HG02610 (cell line): Measurements from ENCODE around the gene METTL21A.

ENCODE experiments used
- ATAC-seq: cut with Tn5 transposase; IDR thresholded peaks from one replicate; pipeline ENCODE4 v1.9.1; 2021; ENCODE audit warnings: mild to moderate bottlenecking, moderate library complexity; ENCODE audit not compliant: unreplicated experiment

Gene METTL21A

GRCh38 chr2:207565736-207566500 lies 59.3 kb downstream of the METTL21A start:
- ATAC-seq: no peak
